NOMO-1 treated with dmso at 0.1 percent for 144 hours (cell line): ENCODE measurements around the gene MGAT4D.
A peak's percentile ranks its signal among the peaks of the same experiment; 100 is the strongest.
"Not testable (repeated sequence)": the region's sequence is repeated elsewhere in the genome, so short reads cannot be mapped to it uniquely, and the experiment has no call there.

Source experiments
- DNase-seq: peaks from one replicate; lab custom pipeline; 2025; ENCODE audit not compliant: unreplicated experiment; lab: John Stamatoyannopoulos, UW

Gene MGAT4D

GRCh38 chr4:140444347-140444746 is 53.7 kb downstream of the MGAT4D start:
- DNase-seq, result not testable (repeated sequence)

GRCh38 chr4:140439644-140440142 is 58.4 kb downstream of the MGAT4D start:
- DNase-seq, result no peak

- DNase-seq, result no peak
Observed at GRCh38 chr4:140427919-140428471, 70.1 kb downstream of the MGAT4D start.

- peak; percentile 23 for DNase-seq
Observed at GRCh38 chr4:140427106-140427918, 70.8 kb downstream of the MGAT4D start, which contains the start of gene CLGN. Gene CLGN, minus strand, starts transcription at chr4:140427648. Its CDS starts 14,570 bp downstream, at chr4:140413078.

- DNase-seq, result no peak
Observed at GRCh38 chr4:140426610-140427105, 71.4 kb downstream of the MGAT4D start.

GRCh38 chr4:140423106-140423505 is 75.0 kb downstream of the MGAT4D start:
- DNase-seq, result no peak

- DNase-seq, result not testable (repeated sequence)
Observed at GRCh38 chr4:140413130-140413969, 84.7 kb downstream of the MGAT4D start.

- no peak for DNase-seq
Observed at GRCh38 chr4:140408974-140409373, 89.1 kb downstream of the MGAT4D start.

GRCh38 chr4:140406292-140406691 is 91.8 kb downstream of the MGAT4D start:
- DNase-seq, result no peak

GRCh38 chr4:140400111-140400510 is 98.0 kb downstream of the MGAT4D start:
- no peak for DNase-seq

GRCh38 chr4:140395668-140396067 is 102.4 kb downstream of the MGAT4D start:
- DNase-seq, result no peak
